ENCODE data around the gene PCBP1. TPM values are rescaled to one million over a fixed set of nuclear protein-coding genes. Genes with fewer than 3 reads are reported as not detected.

Gene PCBP1
- polyA plus RNA-seq, 1 experiment, result 87.4 TPM

DNA sequence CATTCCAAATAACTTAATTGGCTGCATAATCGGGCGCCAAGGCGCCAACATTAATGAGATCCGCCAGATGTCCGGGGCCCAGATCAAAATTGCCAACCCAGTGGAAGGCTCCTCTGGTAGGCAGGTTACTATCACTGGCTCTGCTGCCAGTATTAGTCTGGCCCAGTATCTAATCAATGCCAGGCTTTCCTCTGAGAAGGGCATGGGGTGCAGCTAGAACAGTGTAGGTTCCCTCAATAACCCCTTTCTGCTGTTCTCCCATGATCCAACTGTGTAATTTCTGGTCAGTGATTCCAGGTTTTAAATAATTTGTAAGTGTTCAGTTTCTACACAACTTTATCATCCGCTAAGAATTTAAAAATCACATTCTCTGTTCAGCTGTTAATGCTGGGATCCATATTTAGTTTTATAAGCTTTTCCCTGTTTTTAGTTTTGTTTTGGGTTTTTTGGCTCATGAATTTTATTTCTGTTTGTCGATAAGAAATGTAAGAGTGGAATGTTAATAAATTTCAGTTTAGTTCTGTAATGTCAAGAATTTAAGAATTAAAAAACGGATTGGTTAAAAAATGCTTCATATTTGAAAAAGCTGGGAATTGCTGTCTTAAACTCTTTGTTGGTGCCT, 1.4 kb downstream of the PCBP1 start:
- ChIA-PET POLR2A (interaction anchor here (0.6 to 1.4 kb wide), 4 partner anchors 27 to 204 kb away, joined by 3 to 16 read pairs (median 4); no protein-coding TSS in a partner anchor), CTCF (interaction anchor here (0.8 to 2.0 kb wide), 3 partner anchors 51 to 174 kb away, joined by 3 to 9 read pairs (median 3); partner anchors contain the start of gene MXD1)
- no peak for DNase-seq (ENCODE audit: low read depth)

DNA sequence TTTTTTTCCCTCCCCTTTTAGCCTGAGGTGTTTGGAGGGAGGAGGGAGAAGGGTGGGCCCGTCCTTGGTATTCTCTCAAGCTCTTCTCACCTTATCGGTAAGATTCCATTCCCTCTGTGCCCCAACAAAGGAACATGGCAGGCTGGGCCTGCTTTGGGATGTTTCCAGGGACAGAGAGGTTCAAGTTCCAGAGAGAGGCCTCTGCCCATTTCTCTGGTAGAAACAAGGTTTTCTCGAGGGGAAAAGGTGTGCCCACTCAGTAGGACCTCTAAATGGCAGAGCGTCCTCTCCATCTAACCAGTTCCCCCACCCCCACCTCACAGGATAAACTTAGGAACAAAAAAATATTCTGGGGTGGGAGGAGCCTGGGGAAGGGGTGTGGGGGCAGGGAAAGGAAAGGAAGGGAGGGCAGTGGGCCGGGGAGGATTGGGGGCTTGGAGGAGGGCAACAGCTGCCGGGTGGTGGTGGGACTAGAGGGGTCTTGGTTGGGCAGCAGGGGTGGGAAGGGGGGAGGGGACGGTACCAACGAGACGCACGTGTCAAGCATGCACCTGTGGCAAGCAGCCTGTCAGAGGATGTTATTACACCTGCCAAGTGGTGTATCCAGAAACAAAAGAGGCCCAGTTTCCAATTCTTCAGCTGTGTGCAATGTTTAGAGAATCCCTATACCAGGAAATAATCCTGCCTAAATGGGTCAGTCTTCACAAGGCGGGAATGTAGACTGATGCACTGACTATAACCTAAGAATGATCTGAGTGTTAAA, 2.1 kb downstream of the PCBP1 start:
- CTCF ChIA-PET, result interaction anchor here (0.8 to 2.0 kb wide), 2 partner anchors 54 to 175 kb away, joined by 3 to 9 read pairs; partner anchors contain the start of gene MXD1
- POLR2A ChIA-PET, result interaction anchor here (0.6 to 1.4 kb wide), 4 partner anchors 27 to 204 kb away, joined by 3 to 16 read pairs (median 4); no protein-coding TSS in a partner anchor
- TF ChIP-seq, protein P1, sequence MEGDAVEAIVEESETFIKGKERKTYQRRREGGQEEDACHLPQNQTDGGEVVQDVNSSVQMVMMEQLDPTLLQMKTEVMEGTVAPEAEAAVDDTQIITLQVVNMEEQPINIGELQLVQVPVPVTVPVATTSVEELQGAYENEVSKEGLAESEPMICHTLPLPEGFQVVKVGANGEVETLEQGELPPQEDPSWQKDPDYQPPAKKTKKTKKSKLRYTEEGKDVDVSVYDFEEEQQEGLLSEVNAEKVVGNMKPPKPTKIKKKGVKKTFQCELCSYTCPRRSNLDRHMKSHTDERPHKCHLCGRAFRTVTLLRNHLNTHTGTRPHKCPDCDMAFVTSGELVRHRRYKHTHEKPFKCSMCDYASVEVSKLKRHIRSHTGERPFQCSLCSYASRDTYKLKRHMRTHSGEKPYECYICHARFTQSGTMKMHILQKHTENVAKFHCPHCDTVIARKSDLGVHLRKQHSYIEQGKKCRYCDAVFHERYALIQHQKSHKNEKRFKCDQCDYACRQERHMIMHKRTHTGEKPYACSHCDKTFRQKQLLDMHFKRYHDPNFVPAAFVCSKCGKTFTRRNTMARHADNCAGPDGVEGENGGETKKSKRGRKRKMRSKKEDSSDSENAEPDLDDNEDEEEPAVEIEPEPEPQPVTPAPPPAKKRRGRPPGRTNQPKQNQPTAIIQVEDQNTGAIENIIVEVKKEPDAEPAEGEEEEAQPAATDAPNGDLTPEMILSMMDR (IDR thresholded peaks at IDR 0.05; ENCODE audit: insufficient read depth, low read depth, low read length), result no peak
- no peak for DNase-seq (ENCODE audit: low read depth)
- Histone ChIP-seq H3K4me3 (ENCODE audit: low read depth, low read length) (peak overlapping the region; percentile 82), H3K27me3 (ENCODE audit: control insufficient read depth, insufficient read depth, low read length) (no peaks in the 10 kb centered on the region), H3K36me3 (ENCODE audit: control insufficient read depth, insufficient read depth, low read length) (peaks cover 4% of the 10 kb centered on the region; the same call in 1 of the 2 replicates)

More for the DNA sequence above, 1.4 kb downstream of the PCBP1 start:
- H3K36me3 ChIP-seq (ENCODE audit: control insufficient read depth, insufficient read depth, low read length), result peaks cover 4% of the 10 kb centered on the region; the same call in 1 of the 2 replicates
- TF ChIP-seq, protein P1 (IDR thresholded peaks at IDR 0.05; ENCODE audit: insufficient read depth, low read depth, low read length), result no peak
- peak overlapping the region; percentile 82 for H3K4me3 ChIP-seq (ENCODE audit: low read depth, low read length)
- no peaks in the 10 kb centered on the region for H3K27me3 ChIP-seq (ENCODE audit: control insufficient read depth, insufficient read depth, low read length)

DNA sequence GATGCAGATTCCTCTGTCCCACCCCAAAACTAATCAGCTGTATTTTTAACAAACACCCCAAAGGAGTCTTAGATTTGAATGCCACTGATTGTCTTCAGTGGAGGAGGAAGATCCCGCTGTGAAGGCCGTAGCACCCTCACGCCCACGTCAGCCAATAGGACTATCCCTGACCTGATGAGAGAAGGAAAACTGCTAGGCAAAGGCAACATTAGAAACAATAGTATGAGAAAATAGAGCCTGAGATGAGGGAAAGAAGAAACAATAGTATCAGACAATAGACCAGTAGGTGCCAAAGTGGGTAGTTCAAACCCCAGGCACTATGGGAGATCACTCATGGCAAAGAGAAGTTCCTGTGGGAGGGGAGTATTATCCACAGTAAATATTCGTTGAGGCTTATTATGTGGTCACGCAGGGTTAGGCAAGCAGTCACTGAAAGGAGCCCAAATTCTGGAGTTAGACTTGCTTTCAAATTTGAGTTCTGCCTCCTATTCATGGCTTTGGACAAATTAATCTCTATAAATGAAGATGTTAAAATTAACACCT, 2.8 kb downstream of the PCBP1 start:
- DNase-seq (ENCODE audit: low read depth), result no peak
- ChIA-PET CTCF (no interaction called here), POLR2A (no interaction called here)
- H3K27me3 ChIP-seq (ENCODE audit: control insufficient read depth, insufficient read depth, low read length), result no peaks in the 10 kb centered on the region
- TF ChIP-seq, protein P1 (IDR thresholded peaks at IDR 0.05; ENCODE audit: insufficient read depth, low read depth, low read length), result no peak
- peaks cover 4% of the 10 kb centered on the region; the same call in 1 of the 2 replicates for H3K36me3 ChIP-seq (ENCODE audit: control insufficient read depth, insufficient read depth, low read length)
- no peak overlapping the region; the same call in 1 of the 2 replicates for H3K4me3 ChIP-seq (ENCODE audit: low read depth, low read length)

DNA sequence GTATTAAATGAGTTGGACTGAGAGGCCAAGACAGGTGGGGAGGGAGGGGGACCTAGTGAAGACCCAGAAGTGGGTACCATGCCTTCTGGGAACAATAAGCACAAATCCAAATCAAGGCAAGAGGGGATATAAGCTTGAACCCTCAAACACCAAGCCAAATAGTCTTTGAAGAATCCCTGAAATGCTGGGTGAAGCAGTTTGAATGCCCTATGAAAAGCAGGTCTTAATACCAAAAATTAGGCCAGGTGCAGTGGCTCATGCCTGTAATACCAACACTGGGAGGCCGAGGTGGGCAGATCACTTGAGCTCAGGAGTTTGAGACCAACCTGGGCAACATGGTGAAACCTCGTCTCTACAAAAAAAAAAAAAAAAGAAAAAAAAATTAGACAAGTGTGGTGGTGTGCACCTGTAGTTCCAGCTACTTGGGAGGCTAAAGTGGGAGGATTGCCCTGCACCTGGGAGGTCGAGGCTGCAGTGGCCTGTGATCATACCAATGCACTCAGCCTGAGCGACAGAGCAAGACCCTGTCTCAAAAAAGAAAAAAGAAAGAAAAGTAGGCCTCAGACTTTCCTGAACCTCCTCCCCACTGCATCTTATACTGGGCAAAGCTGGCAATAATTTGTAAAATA, 3.5 kb downstream of the PCBP1 start:
- no peak overlapping the region for H3K4me3 ChIP-seq (ENCODE audit: low read depth, low read length)
- TF ChIP-seq, protein P1 (IDR thresholded peaks at IDR 0.05; ENCODE audit: insufficient read depth, low read depth, low read length), result no peak
- H3K27me3 ChIP-seq (ENCODE audit: control insufficient read depth, insufficient read depth, low read length), result no peaks in the 10 kb centered on the region
- no peak for DNase-seq (ENCODE audit: low read depth)
- ChIA-PET CTCF (no interaction called here), POLR2A (no interaction called here)
- peaks cover 4% of the 10 kb centered on the region; the same call in 1 of the 2 replicates for H3K36me3 ChIP-seq (ENCODE audit: control insufficient read depth, insufficient read depth, low read length)
